Right forelimb (tissue), 1 donor: Measurements from ENCODE around the gene PSMB8.

Experiments used
- DNase-seq: peaks from one replicate; pipeline ENCODE4 v3.0.0-alpha.2; 2018

The PSMB8 gene

GRCh38 chr6:32792901-32793435 lies 50.9 kb downstream of the PSMB8 start:
- no peak for DNase-seq
